ENCODE results near the gene CACNA1B. TPM values are rescaled to one million over a fixed set of nuclear protein-coding genes. Genes with fewer than 3 reads are reported as not detected.

The CACNA1B gene
- total and polyA plus RNA-seq, 9 of the 15 experiments (the other 6 are each of a cell fraction or from before 2014, with no cell fraction given) = 0.01 to 0.04 TPM; not detected in 7

DNA sequence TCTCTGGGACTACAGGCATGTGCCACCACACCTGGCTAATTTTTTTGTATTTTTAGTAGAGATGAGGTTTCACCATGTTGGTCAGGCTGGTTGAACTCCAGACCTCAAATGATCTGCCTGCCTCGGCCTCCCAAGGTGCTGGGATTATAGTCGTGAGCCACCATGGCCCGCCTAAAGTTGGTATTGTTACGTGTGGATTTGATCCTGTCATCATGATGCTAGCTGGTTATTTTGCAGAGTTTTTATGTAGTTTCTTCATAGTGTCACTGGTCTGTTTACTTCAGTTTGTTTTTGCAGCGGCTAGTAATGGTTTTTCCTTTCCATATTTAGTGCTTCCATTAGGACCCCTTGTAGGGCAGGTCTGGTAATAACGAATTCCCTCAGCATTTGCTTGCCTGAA lies 85.9 kb downstream of the CACNA1B start:
- in situ Hi-C loops (cut with MboI) = no loop called here
- Histone ChIP-seq H3K79me2 (ENCODE audit: control insufficient read depth, insufficient read depth, low read length) (no peaks in the 10 kb centered on the region), H3K9me3 (replicated peaks; ENCODE audit: control insufficient read depth, insufficient read depth, low read depth, low read length) (no peaks in the 10 kb centered on the region), H4K20me1 (replicated peaks; ENCODE audit: control insufficient read depth, insufficient read depth, low read length) (no peaks in the 10 kb centered on the region), H3K36me3 (ENCODE audit: control insufficient read depth, insufficient read depth, low read length) (no peaks in the 10 kb centered on the region), H3K9me1 (ENCODE audit: control insufficient read depth, insufficient read depth, low read length) (no peaks in the 10 kb centered on the region), H3K27ac (ENCODE audit: extremely low read depth, low read depth, low read length) (no peak overlapping the region), H3K9ac (ENCODE audit: insufficient read depth in 1 of 2, low read depth in 2 of 2, low read length in 2 of 2) (no peak overlapping the region), H3K4me3 (no peak overlapping the region), H3K27me3 (ENCODE audit: control insufficient read depth in 2 of 2, insufficient read depth in 2 of 2, low read length in 2 of 2) (peaks cover 0 to 20% of the 10 kb centered on the region in 2 experiments; a peak in 3 of 5 replicates), H3K4me1 (replicated peaks in 1 of 2; ENCODE audit: control insufficient read depth in 2 of 2, insufficient read depth in 2 of 2, low read length in 2 of 2) (no peaks in the 10 kb centered on the region; a peak in 1 of 5 replicates), H2AFZ (ENCODE audit: low read depth, low read length) (no peak overlapping the region), H3K4me2 (ENCODE audit: insufficient read depth, low read length) (no peak overlapping the region)
- FAIRE-seq (no peak), DNase-seq (ENCODE audit: extremely low read depth in 1 of 4, low spot score in 3 of 4) (no peak), ATAC-seq (no peak)
- ChIA-PET POLR2A (no interaction called here), CTCF (ENCODE audit: low intra/inter-chr PET ratio) (no interaction called here)
- TF ChIP-seq, protein P1, sequence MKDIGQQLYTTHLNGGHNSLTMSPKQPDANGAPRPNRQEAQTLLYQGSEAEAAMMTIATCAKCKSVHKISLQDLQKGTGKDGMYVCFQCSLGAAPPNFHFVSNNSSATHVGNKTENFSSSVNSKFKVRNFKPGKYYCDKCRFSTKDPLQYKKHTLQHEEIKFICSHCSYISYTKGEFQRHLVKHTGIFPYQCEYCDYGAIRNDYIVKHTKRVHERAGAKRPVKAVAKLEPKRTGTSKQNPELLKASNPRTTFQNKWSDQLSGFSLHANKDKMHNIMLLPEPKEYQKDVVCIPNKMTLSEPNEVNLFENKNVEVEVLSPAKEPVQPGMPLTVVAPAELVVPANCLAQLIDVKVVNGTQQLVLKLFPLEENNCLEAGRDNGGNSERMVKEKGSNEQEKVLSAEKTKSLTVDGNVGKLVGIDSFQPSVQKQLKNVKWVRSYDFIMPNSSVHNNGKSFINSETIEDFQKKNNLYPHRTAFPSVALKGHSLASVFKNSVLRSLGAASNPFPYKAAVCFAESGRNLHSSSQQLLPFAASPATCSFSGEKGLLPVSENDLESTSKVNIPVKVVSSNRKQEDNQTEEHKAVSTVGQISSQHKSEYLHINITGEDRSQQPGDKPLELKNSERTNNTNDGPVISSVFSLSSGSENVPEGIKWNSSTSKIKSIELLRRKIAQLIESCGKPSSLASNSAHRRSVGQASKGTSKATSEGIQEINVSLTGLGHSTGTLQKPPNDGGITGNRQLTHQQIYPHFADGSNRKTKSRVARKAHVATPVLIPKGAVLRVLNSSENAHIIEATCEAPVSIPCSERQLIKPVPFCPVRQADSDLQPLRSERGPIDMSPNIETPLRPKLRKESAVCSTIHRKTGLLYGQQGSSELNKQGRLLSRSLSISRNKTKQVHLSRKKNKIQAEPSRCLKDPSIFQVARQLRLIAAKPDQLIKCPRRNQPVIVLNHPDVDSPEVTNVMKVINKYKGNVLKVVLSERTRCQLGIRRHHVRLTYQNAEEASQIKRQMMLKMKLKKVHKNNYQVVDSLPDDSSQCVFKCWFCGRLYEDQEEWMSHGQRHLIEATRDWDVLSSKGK (CRISPR knock-in tag; IDR thresholded peaks at IDR 0.05) = no peak
- TF ChIP-seq, protein P2, sequence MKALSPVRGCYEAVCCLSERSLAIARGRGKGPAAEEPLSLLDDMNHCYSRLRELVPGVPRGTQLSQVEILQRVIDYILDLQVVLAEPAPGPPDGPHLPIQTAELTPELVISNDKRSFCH (CRISPR knock-in tag; IDR thresholded peaks at IDR 0.05) = no peak
- TF ChIP-seq, protein P2 (tag; IDR thresholded peaks at IDR 0.05) = no peak
- TF ChIP-seq, protein P3, sequence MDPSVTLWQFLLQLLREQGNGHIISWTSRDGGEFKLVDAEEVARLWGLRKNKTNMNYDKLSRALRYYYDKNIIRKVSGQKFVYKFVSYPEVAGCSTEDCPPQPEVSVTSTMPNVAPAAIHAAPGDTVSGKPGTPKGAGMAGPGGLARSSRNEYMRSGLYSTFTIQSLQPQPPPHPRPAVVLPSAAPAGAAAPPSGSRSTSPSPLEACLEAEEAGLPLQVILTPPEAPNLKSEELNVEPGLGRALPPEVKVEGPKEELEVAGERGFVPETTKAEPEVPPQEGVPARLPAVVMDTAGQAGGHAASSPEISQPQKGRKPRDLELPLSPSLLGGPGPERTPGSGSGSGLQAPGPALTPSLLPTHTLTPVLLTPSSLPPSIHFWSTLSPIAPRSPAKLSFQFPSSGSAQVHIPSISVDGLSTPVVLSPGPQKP (CRISPR knock-in tag; IDR thresholded peaks at IDR 0.05) = no peak
- no peak for TF ChIP-seq CBFA2T2 (conservative IDR thresholded peaks at IDR 0.05)
- TF ChIP-seq, protein P4, sequence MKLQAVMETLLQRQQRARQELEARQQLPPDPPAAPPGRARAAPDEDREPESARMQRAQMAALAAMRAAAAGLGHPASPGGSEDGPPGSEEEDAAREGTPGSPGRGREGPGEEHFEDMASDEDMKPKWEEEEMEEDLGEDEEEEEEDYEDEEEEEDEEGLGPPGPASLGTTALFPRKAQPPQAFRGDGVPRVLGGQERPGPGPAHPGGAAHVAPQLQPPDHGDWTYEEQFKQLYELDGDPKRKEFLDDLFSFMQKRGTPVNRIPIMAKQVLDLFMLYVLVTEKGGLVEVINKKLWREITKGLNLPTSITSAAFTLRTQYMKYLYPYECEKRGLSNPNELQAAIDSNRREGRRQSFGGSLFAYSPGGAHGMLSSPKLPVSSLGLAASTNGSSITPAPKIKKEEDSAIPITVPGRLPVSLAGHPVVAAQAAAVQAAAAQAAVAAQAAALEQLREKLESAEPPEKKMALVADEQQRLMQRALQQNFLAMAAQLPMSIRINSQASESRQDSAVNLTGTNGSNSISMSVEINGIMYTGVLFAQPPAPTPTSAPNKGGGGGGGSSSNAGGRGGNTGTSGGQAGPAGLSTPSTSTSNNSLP (IDR thresholded peaks at IDR 0.05; ENCODE audit: borderline replicate concordance, low read depth, low read length) = no peak
- no peak for TF ChIP-seq SPI1 (IDR thresholded peaks at IDR 0.05; ENCODE audit: borderline replicate concordance, low read depth, low read length)
- TF ChIP-seq FOS (IDR thresholded peaks at IDR 0.05; ENCODE audit: extremely low read depth, insufficient read length) = no peak
- TF ChIP-seq CXXC5 (CRISPR knock-in tag; IDR thresholded peaks at IDR 0.05) = no peak
- TF ChIP-seq TSC22D4 (tag; IDR thresholded peaks at IDR 0.05) = no peak
- TF ChIP-seq, protein P5, sequence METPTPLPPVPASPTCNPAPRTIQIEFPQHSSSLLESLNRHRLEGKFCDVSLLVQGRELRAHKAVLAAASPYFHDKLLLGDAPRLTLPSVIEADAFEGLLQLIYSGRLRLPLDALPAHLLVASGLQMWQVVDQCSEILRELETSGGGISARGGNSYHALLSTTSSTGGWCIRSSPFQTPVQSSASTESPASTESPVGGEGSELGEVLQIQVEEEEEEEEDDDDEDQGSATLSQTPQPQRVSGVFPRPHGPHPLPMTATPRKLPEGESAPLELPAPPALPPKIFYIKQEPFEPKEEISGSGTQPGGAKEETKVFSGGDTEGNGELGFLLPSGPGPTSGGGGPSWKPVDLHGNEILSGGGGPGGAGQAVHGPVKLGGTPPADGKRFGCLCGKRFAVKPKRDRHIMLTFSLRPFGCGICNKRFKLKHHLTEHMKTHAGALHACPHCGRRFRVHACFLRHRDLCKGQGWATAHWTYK (CRISPR knock-in tag; IDR thresholded peaks at IDR 0.05) = no peak
- BruUV-seq (replicated peaks) = no TSS peak
- 0% methylated on average over 6 of the region's 6 CpGs for WGBS (ENCODE audit: insufficient coverage, low coverage, missing lambda C conversion rate)
- intact Hi-C loops (cut with micrococcal nuclease) = no loop called here
